GM23248 (cell line): ENCODE data around the gene NBEAL2. TPM values are rescaled to one million over a fixed set of nuclear protein-coding genes. Genes with fewer than 3 reads are reported as not detected.

ENCODE experiments used
- DNase-seq: peaks from one replicate; pipeline ENCODE4 v3.0.0-alpha.2; 2015
- H2AFZ ChIP-seq: fragments of 200-600 bp; sonication (generic); 2 replicates; pipeline ENCODE4 v1.6.1; 2016; ENCODE audit warnings: antibody characterized with exemption
- H3F3A ChIP-seq: fragments of 200-600 bp; sonication (generic); 2 replicates; pipeline ENCODE4 v1.6.1; 2016; ENCODE audit warnings: mild to moderate bottlenecking, antibody characterized with exemption, mixed run types; ENCODE audit not compliant: insufficient read depth
- H3K27ac ChIP-seq: fragments of 200-600 bp; sonication (generic); 2 replicates; pipeline ENCODE4 v1.5.1; 2016; ENCODE audit warnings: mild to moderate bottlenecking
- H3K27me3 ChIP-seq: fragments of 200-600 bp; sonication (generic); replicated peaks from 2 replicates; pipeline ENCODE4 v1.6.1; 2016; ENCODE audit warnings: mild to moderate bottlenecking; ENCODE audit not compliant: insufficient read depth
- H3K36me3 ChIP-seq: fragments of 200-600 bp; sonication (generic); 2 replicates; pipeline ENCODE4 v1.6.1; 2016; ENCODE audit warnings: low read depth, mild to moderate bottlenecking
- H3K4me1 ChIP-seq: fragments of 200-600 bp; sonication (generic); 2 replicates; pipeline ENCODE4 v1.6.1; 2016; ENCODE audit warnings: mild to moderate bottlenecking; ENCODE audit not compliant: insufficient read depth
- H3K4me2 ChIP-seq: fragments of 200-600 bp; sonication (generic); one replicate; pipeline ENCODE4 v1.6.1; 2016; ENCODE audit warnings: mild to moderate bottlenecking; ENCODE audit not compliant: unreplicated experiment
- H3K4me3 ChIP-seq: fragments of 200-600 bp; sonication (generic); 2 replicates; pipeline ENCODE4 v1.5.1; 2016; ENCODE audit warnings: mild to moderate bottlenecking
- H3K79me2 ChIP-seq: fragments of 200-600 bp; sonication (generic); 2 replicates; pipeline ENCODE4 v1.6.1; 2016; ENCODE audit warnings: mild to moderate bottlenecking; ENCODE audit not compliant: insufficient read depth
- H3K9ac ChIP-seq: fragments of 200-600 bp; sonication (generic); 2 replicates; pipeline ENCODE4 v1.6.1; 2016; ENCODE audit warnings: mild to moderate bottlenecking
- H3K9me2 ChIP-seq: fragments of 200-600 bp; sonication (generic); 2 replicates; pipeline ENCODE4 v1.6.1; 2016; ENCODE audit warnings: mixed run types, mild to moderate bottlenecking, moderate library complexity; ENCODE audit not compliant: insufficient read depth
- H3K9me3 ChIP-seq: fragments of 200-600 bp; sonication (generic); one replicate; pipeline ENCODE4 v1.6.1; 2017; ENCODE audit warnings: low read depth
- H4K20me1 ChIP-seq: fragments of 200-600 bp; sonication (generic); 2 replicates; pipeline ENCODE4 v1.6.0; 2016; ENCODE audit not compliant: insufficient read depth
- EZH2 ChIP-seq: fragments of 200-600 bp; sonication (generic); IDR thresholded peaks from 2 replicates; pipeline ENCODE4 v1.6.1; 2018; ENCODE audit warnings: antibody characterized with exemption, mild to moderate bottlenecking; ENCODE audit not compliant: insufficient read depth, poor library complexity, severe bottlenecking
- EZH2phosphoT487 ChIP-seq: fragments of 200-600 bp; sonication (generic); IDR thresholded peaks from 2 replicates; pipeline ENCODE4 v1.6.1; 2018; ENCODE audit warnings: antibody characterized with exemption, moderate library complexity, mild to moderate bottlenecking, low read depth; ENCODE audit not compliant: insufficient read depth
- WGBS, 2 experiments: methylation state at CpG; one replicate each; pipeline ENCODE4 v1.1.6; 2015 to 2017; ENCODE audit warnings: low lambda C conversion rate in 2 of 2, low coverage in 1 of 2; ENCODE audit errors: missing lambda C conversion rate in 2 of 2; 5-methylcytosine and 5-hydroxymethylcytosine counted together
- in situ Hi-C: fragments of 300-500 bp; cut with MboI; formaldehyde crosslinking; loops from 2 replicates; pipeline ENCODE4 v1.15.0; 2020
- polyA plus RNA-seq: library from polyadenylated mRNA; unstranded; fragments of >200 nt; fragmentation: Nextera tagmentation; extraction: Ambion mirVana; gene quantifications from 2 replicates; pipeline ENCODE4 v1.2.1, GENCODE V29; 2016
- total RNA-seq: library from RNA; depleted of rRNA; stranded (reverse); fragments of >200 nt; shearing (Covaris generic); gene quantifications from 2 replicates; pipeline ENCODE4 v1.2.3, GENCODE V29; 2014

NBEAL2 gene
- total and polyA plus RNA-seq, 2 experiments from 2014 or later, result 0.94 to 2.8 TPM

- DNase-seq, result peak; percentile 56
- peaks cover 84% of the 10 kb centered on the region for H3K79me2 ChIP-seq
- H3K27me3 ChIP-seq, result no peaks in the 10 kb centered on the region
- H3F3A ChIP-seq, result peaks cover 37% of the 10 kb centered on the region
- H3K4me3 ChIP-seq, result no peak overlapping the region
- H3K9me3 ChIP-seq, result no peaks in the 10 kb centered on the region
- H3K4me2 ChIP-seq, result peak overlapping the region; percentile 41
- H3K9me2 ChIP-seq, result no peaks in the 10 kb centered on the region
- H3K36me3 ChIP-seq, result 0 out of 2 replicates have a peak, but pooled peaks cover 5% of the 10 kb centered on the region
- no peak overlapping the region for H3K9ac ChIP-seq
- TF ChIP-seq EZH2phosphoT487 (no peak), EZH2 (no peak)
- no peak overlapping the region for H2AFZ ChIP-seq
- peak overlapping the region; percentile 21; the same call in 1 of the 2 replicates for H3K27ac ChIP-seq
- WGBS, 2 experiments, result 78 to 81% methylated on average over 6 of the region's 6 CpGs
- no peaks in the 10 kb centered on the region for H4K20me1 ChIP-seq
- peaks cover 52% of the 10 kb centered on the region for H3K4me1 ChIP-seq
- in situ Hi-C loops, result no loop called here
Observed at GRCh38 chr3:46931631-46932331, 47.7 kb upstream of the NBEAL2 start.

- H3K4me3 ChIP-seq, result no peak overlapping the region
- no peak overlapping the region for H3K4me2 ChIP-seq
- WGBS, 2 experiments, result 83 to 84% methylated on average over 7 of the region's 7 CpGs
- H3K4me1 ChIP-seq, result peaks cover 58% of the 10 kb centered on the region
- no peak for TF ChIP-seq EZH2phosphoT487
- H3K36me3 ChIP-seq, result 0 out of 2 replicates have a peak, but pooled peaks cover 5% of the 10 kb centered on the region
- H4K20me1 ChIP-seq, result 0 out of 2 replicates have a peak, but pooled peaks cover 3% of the 10 kb centered on the region
- no peak overlapping the region for H3K9ac ChIP-seq
- no peak for DNase-seq
- H3K27me3 ChIP-seq, result no peaks in the 10 kb centered on the region
- H3K79me2 ChIP-seq, result peaks cover 84% of the 10 kb centered on the region
- in situ Hi-C loops, result no loop called here
- H3K9me2 ChIP-seq, result no peaks in the 10 kb centered on the region
- no peaks in the 10 kb centered on the region for H3K9me3 ChIP-seq
- H2AFZ ChIP-seq, result no peak overlapping the region
- H3F3A ChIP-seq, result peaks cover 38% of the 10 kb centered on the region
- no peak overlapping the region for H3K27ac ChIP-seq
Observed at GRCh38 chr3:46932455-46933225, 46.8 kb upstream of the NBEAL2 start.

GRCh38 chr3:46933261-46933660 lies 46.2 kb upstream of the NBEAL2 start:
- WGBS, 2 experiments, result 80 to 82% methylated on average over 6 of the region's 6 CpGs
- Histone ChIP-seq H4K20me1 (0 out of 2 replicates have a peak, but pooled peaks cover 3% of the 10 kb centered on the region), H3K9ac (no peak overlapping the region), H3F3A (peaks cover 41% of the 10 kb centered on the region), H3K4me3 (no peak overlapping the region), H3K4me2 (no peak overlapping the region), H2AFZ (no peak overlapping the region), H3K79me2 (peaks cover 84% of the 10 kb centered on the region), H3K9me3 (no peaks in the 10 kb centered on the region), H3K9me2 (no peaks in the 10 kb centered on the region), H3K4me1 (peaks cover 58% of the 10 kb centered on the region), H3K27me3 (no peaks in the 10 kb centered on the region), H3K27ac (no peak overlapping the region), H3K36me3 (0 out of 2 replicates have a peak, but pooled peaks cover 4% of the 10 kb centered on the region)
- no peak for DNase-seq
- no peak for TF ChIP-seq EZH2phosphoT487
- TF ChIP-seq EZH2, result no peak
- in situ Hi-C loops, result no loop called here

GRCh38 chr3:46934072-46934471 lies 45.4 kb upstream of the NBEAL2 start:
- in situ Hi-C loops, result no loop called here
- Histone ChIP-seq H3K36me3 (no peaks in the 10 kb centered on the region), H3K9me3 (no peaks in the 10 kb centered on the region), H4K20me1 (0 out of 2 replicates have a peak, but pooled peaks cover 3% of the 10 kb centered on the region), H3K27me3 (no peaks in the 10 kb centered on the region), H3K79me2 (peaks cover 84% of the 10 kb centered on the region), H3K9ac (peak overlapping the region; percentile 75), H3K27ac (peak overlapping the region; percentile 98), H3K4me1 (peaks cover 58% of the 10 kb centered on the region), H3F3A (peaks cover 34% of the 10 kb centered on the region), H2AFZ (no peak overlapping the region), H3K4me2 (peak overlapping the region; percentile 71), H3K9me2 (no peaks in the 10 kb centered on the region), H3K4me3 (peak overlapping the region; percentile 21; the same call in 1 of the 2 replicates)
- DNase-seq, result peak; percentile 15
- no peak for TF ChIP-seq EZH2phosphoT487
- TF ChIP-seq EZH2, result no peak
- 11 to 19% methylated on average over 2 of the region's 2 CpGs for WGBS, 2 experiments
